ENCODE measurements around the gene CPNE6.

Gene CPNE6

GRCh38 chr14:24071836-24072430 lies 571 bp downstream of the CPNE6 start:
- Mint-ChIP-seq H3K27ac (no peak overlapping the region), H3K9me3 (no peaks in the 10 kb centered on the region), H3K4me1 (ENCODE audit: low read depth) (peaks cover 14% of the 10 kb centered on the region), H3K36me3 (ENCODE audit: low read depth) (no peaks in the 10 kb centered on the region), H3K4me3 (no peak overlapping the region), H3K27me3 (no peaks in the 10 kb centered on the region)

DNA sequence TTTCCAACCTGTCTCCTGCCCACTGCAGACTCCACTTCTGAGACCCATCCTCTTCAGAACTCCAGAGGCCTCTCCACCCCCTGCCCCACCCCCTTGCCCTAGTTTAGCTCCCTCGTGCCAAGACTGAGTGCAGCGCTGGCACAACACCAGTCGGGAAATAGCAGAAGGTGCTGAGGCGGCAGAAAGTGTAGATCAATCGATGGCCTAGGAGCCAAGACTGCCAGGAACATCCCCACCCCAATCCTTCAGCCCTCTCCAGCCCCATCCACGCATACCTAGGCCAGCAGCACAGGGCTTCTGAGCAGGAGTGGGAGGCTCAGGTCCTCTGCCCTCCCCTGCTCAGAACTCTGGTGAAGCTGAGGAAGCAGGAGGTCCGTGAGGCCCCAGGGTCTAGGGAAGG lies 1.1 kb downstream of the CPNE6 start:
- Mint-ChIP-seq H3K9me3 (no peaks in the 10 kb centered on the region), H3K4me1 (ENCODE audit: low read depth) (peaks cover 14% of the 10 kb centered on the region), H3K36me3 (ENCODE audit: low read depth) (no peaks in the 10 kb centered on the region), H3K27ac (no peak overlapping the region), H3K27me3 (no peaks in the 10 kb centered on the region), H3K4me3 (no peak overlapping the region)

DNA sequence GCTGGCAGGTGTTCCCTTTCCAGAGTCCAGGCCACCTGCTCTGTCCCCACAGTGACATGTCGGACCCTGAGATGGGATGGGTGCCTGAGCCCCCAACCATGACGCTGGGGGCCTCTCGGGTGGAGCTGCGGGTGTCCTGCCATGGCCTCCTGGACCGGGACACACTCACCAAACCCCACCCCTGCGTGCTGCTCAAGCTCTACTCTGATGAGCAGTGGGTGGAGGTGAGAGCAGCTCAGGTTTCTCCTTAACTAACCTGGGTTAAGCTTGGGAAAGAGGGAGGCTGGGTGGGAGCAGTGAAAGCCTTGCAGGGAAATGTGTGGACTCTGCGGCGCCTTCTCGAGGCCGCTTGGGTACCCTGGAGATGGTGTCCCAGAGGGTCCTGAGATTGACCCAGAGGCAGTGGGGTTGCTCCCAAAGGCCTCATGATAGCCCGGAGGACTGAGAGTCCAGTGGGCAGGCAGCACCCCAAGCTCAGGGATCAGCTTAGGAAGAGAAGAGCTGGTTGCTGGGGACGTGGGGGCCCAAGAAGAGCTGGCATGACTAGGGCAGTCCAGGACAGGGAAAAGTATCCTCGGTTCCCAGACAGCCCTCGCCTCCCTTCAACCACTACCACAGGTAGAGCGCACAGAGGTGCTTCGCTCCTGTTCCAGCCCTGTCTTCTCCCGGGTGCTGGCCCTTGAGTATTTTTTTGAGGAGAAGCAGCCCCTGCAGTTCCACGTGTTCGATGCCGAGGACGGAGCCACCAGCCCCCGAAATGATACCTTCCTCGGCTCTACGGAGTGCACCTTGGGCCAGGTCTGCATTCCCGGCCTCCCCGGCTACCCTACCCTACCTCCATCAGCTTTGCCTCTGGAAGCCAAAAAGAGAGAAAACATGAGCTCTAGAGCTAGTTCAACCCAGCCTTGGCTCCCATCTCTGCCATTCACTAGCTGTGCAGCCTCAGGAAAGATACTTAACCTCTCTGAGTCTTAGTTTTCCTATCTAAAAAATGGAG lies 1.8 kb downstream of the CPNE6 start:
- Mint-ChIP-seq H3K27ac (no peak overlapping the region), H3K36me3 (ENCODE audit: low read depth) (no peaks in the 10 kb centered on the region), H3K27me3 (no peaks in the 10 kb centered on the region), H3K4me3 (no peak overlapping the region), H3K9me3 (no peaks in the 10 kb centered on the region), H3K4me1 (ENCODE audit: low read depth) (peaks cover 14% of the 10 kb centered on the region)

DNA sequence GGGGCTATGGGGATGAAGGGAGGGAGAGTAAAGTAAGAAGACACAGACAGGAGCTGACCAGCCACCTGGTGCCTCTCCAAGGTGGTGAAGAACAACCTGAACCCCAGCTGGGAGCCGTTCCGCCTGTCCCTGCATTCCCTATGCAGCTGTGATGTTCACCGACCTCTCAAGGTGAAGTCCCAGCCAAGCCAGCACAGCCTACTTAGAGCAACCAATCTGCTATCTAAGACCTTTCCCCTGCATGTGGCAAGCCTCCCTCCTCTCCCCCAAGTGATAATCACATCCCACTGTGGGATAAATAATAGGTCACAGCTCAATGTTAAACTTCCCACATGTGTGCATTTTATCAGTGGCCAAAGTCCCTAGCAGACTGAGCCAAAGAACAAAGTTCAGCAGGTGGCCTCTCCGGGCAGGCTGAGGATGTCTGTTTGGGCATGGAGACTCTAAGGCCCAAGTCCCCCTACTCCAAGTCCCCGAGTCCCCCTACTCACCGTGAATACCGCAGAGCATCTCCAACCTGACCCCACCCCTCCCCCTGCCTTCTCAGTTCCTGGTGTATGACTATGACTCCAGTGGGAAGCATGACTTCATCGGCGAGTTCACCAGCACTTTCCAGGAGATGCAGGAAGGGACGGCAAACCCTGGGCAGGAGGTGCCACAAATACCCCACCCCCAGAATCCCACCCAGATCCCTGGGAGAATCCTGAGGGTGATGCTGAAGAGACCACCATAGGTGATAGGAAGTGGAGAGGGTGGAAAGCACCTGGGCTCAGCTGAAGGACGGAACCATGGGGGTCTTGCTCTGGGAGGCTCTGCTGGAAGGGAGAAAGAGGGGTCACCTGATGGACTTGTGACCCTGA lies 3.5 kb downstream of the CPNE6 start:
- Mint-ChIP-seq H3K4me3 (no peak overlapping the region), H3K36me3 (ENCODE audit: low read depth) (no peaks in the 10 kb centered on the region), H3K27ac (no peak overlapping the region), H3K4me1 (ENCODE audit: low read depth) (peaks cover 19% of the 10 kb centered on the region), H3K9me3 (no peaks in the 10 kb centered on the region), H3K27me3 (no peaks in the 10 kb centered on the region)

GRCh38 chr14:24075485-24076301 lies 4.3 kb downstream of the CPNE6 start:
- Mint-ChIP-seq H3K27ac (no peak overlapping the region), H3K4me1 (ENCODE audit: low read depth) (peaks cover 23% of the 10 kb centered on the region), H3K27me3 (no peaks in the 10 kb centered on the region), H3K9me3 (no peaks in the 10 kb centered on the region), H3K36me3 (ENCODE audit: low read depth) (no peaks in the 10 kb centered on the region), H3K4me3 (no peak overlapping the region)

GRCh38 chr14:24076302-24076601 lies 4.9 kb downstream of the CPNE6 start:
- no peak overlapping the region for H3K27ac Mint-ChIP-seq
- H3K4me3 Mint-ChIP-seq: no peak overlapping the region
- H3K36me3 Mint-ChIP-seq (ENCODE audit: low read depth): no peaks in the 10 kb centered on the region
- no peaks in the 10 kb centered on the region for H3K9me3 Mint-ChIP-seq
- no peaks in the 10 kb centered on the region for H3K27me3 Mint-ChIP-seq
- H3K4me1 Mint-ChIP-seq (ENCODE audit: low read depth): peaks cover 21% of the 10 kb centered on the region

DNA sequence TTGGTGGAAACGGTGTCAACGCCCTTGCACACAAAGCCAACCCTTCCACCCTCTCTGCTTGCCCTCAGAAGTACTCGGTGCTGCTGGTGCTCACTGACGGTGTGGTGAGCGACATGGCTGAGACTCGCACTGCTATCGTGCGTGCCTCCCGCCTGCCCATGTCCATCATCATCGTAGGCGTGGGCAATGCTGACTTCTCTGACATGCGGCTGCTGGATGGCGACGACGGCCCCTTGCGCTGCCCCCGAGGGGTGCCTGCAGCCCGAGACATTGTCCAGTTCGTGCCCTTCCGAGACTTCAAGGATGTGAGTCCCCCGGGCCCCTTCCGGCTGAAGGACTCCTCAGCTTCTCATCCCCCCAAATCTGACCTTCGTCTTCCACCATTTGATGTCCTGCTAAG lies 5.7 kb downstream of the CPNE6 start:
- Mint-ChIP-seq H3K4me1 (ENCODE audit: low read depth) (peaks cover 25% of the 10 kb centered on the region), H3K4me3 (no peak overlapping the region), H3K9me3 (no peaks in the 10 kb centered on the region), H3K36me3 (ENCODE audit: low read depth) (no peaks in the 10 kb centered on the region), H3K27me3 (no peaks in the 10 kb centered on the region), H3K27ac (no peak overlapping the region)

- H3K4me1 Mint-ChIP-seq (ENCODE audit: low read depth): peaks cover 27% of the 10 kb centered on the region
- no peak overlapping the region for H3K4me3 Mint-ChIP-seq
- H3K27ac Mint-ChIP-seq: no peak overlapping the region
- H3K9me3 Mint-ChIP-seq: no peaks in the 10 kb centered on the region
- no peaks in the 10 kb centered on the region for H3K27me3 Mint-ChIP-seq
- no peaks in the 10 kb centered on the region for H3K36me3 Mint-ChIP-seq (ENCODE audit: low read depth)
These were observed 6.8 kb downstream of the CPNE6 start for GRCh38 chr14:24078146-24078545.

GRCh38 chr14:24079491-24080141 lies 8.3 kb downstream of the CPNE6 start:
- Mint-ChIP-seq H3K9me3 (no peaks in the 10 kb centered on the region), H3K4me1 (ENCODE audit: low read depth) (peaks cover 27% of the 10 kb centered on the region), H3K36me3 (ENCODE audit: low read depth) (no peaks in the 10 kb centered on the region), H3K4me3 (no peak overlapping the region), H3K27ac (no peak overlapping the region), H3K27me3 (no peaks in the 10 kb centered on the region)

DNA sequence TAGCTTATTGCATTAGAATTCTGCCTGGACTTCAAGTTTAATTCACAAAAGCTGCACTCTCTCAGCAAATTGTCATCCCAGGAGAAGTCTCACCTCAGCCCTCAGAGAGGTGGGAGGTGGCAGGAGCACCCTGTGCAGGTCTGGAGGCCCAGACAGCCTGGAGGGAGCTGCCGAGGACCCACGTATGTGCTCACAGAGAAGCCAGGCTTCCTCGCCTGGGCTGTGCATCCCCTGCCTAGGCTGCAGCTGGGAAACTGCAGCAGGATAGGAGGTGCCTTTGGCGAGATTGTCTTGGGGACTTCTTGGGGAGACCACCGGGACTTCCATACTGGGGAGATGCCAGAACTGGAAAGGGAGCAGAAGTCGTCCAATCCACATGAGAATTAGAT lies 8.8 kb downstream of the CPNE6 start:
- peak overlapping the region; percentile 79 for H3K4me3 Mint-ChIP-seq
- H3K27me3 Mint-ChIP-seq: no peaks in the 10 kb centered on the region
- H3K36me3 Mint-ChIP-seq (ENCODE audit: low read depth): no peaks in the 10 kb centered on the region
- H3K9me3 Mint-ChIP-seq: no peaks in the 10 kb centered on the region
- H3K27ac Mint-ChIP-seq: no peak overlapping the region
- H3K4me1 Mint-ChIP-seq (ENCODE audit: low read depth): peaks cover 25% of the 10 kb centered on the region

DNA sequence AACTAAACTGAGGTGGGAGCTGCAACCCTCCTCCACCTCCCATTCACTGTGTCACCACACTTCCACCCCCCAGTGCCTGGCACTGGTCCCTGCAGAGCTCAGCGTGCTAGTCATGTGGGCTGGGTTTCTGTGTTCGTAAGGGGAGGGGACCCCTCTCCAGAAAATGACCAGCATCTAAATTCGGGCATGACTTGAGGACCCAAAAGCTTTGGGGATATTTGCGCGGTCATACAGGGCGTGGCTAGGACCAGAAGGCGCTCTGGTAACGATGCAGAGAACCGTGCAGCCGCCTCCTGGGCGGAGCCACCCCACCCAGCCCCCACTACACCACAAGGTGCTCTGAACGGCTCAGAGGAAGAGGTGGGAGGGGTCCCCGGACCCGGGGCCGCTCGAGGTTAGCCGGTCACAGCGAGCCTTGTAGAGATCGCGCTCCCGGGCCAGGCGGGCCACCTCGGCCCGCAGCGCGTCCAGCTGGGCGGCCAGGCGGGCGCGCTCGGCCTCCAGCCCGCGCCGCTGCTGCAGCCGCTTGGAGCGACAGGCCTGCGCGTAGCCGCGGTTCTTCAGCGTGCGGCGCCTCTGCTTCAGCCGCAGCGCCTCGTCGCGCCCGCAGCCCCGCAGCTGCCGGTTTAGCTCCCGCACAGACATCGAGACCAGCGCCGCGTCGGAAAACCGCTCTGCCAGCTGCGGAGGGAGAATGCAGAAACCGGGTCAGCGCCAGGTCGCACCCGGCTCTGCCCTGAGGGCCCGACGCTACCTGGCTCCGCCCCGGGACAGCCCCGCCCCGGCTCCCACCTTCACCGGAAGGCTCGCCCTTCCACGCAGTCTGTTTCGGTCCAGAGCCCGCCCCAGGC lies 9.8 kb downstream of the CPNE6 start:
- Mint-ChIP-seq H3K4me3 (peak overlapping the region; percentile 79), H3K4me1 (ENCODE audit: low read depth) (peaks cover 23% of the 10 kb centered on the region), H3K9me3 (no peaks in the 10 kb centered on the region), H3K27ac (peak overlapping the region; percentile 66), H3K27me3 (no peaks in the 10 kb centered on the region), H3K36me3 (ENCODE audit: low read depth) (no peaks in the 10 kb centered on the region)

DNA sequence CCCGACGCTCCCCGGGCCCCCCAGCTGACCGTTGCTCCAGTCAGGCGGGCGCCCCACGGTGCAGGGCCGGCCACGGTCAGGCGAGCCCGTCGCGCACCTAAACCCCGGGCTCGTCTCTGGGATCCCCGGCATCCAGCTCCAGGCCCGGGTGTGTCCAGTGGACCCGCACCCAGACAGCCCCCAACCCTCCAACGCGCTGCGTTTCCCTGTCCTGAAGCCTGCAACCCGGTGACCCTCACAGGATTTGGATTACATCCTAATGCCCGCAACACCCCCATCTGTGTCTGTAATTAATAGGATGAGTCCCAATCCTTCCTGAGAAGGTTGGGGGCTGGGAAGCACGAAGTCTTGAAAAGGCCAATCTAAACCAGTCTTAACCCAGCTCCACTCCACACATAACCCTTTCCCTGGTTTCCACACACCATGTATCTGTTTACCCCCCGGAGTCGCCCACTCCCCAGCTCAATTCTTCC lies 10.4 kb downstream of the CPNE6 start:
- H3K27me3 Mint-ChIP-seq: no peaks in the 10 kb centered on the region
- H3K36me3 Mint-ChIP-seq (ENCODE audit: low read depth): no peaks in the 10 kb centered on the region
- H3K4me3 Mint-ChIP-seq: peak overlapping the region; percentile 71
- H3K9me3 Mint-ChIP-seq: no peaks in the 10 kb centered on the region
- peaks cover 23% of the 10 kb centered on the region for H3K4me1 Mint-ChIP-seq (ENCODE audit: low read depth)
- H3K27ac Mint-ChIP-seq: no peak overlapping the region

DNA sequence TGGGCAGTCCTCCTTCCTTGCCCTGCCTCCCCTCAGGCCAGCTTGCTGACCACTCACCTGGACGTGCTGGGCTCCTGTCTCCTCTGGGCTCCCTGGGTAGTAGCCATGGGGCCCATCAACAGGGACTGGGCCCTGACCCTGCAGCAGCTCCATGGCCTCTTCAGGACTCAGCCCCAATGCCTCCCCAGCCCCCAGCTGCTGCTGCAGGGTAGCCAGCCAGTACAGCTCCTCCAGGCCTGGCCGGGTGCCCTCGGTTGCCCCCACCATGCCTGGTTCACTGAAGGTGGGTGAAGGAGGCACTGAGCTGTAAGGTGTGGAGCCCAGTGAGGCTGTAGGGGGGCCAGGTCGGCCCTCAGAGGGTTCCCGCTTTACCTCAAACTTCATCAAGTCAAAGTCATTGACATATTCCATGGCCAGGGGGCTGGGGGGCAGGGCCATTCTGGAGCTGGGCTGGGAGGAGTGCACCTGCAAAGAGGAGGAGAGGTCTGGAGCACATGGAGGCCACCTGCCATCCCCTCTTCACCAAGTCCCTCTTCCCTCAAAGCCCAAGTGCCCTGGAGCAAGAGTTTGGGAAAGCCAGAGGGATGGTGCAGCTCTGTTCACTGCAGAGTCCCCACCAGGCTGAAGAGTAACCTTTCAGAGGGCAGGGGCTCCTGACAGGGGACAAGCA lies 11.2 kb downstream of the CPNE6 start:
- peaks cover 23% of the 10 kb centered on the region for H3K4me1 Mint-ChIP-seq (ENCODE audit: low read depth)
- H3K27me3 Mint-ChIP-seq: no peaks in the 10 kb centered on the region
- H3K9me3 Mint-ChIP-seq: no peaks in the 10 kb centered on the region
- no peaks in the 10 kb centered on the region for H3K36me3 Mint-ChIP-seq (ENCODE audit: low read depth)
- no peak overlapping the region for H3K27ac Mint-ChIP-seq
- H3K4me3 Mint-ChIP-seq: peak overlapping the region; percentile 71

Measured in stimulated activated naive CD8-positive, alpha-beta T cell treated with anti-CD3 and anti-CD28 coated beads, Interleukin-15, Interleukin-2, amounts not matched to agents 100 ng/mL and 50 ng/mL, for 24 hours (primary cell).